Measurements from ENCODE around the gene FAM174C.
A peak's percentile ranks its signal among the peaks of the same experiment; 100 is the strongest.

- no peak for TF ChIP-seq CTCF (IDR thresholded peaks at IDR 0.05; ENCODE audit: extremely low read depth in 1 of 2, insufficient read depth in 1 of 2, low read depth in 1 of 2, low read length in 2 of 2)
- no peak for TF ChIP-seq POLR2A (IDR thresholded peaks at IDR 0.05; ENCODE audit: low read depth, low read length)
- TF ChIP-seq POLR2AphosphoS5 (IDR thresholded peaks at IDR 0.05; ENCODE audit: insufficient read depth, low read depth, low read length): peak; percentile 83
- no peak for TF ChIP-seq MYC (IDR thresholded peaks at IDR 0.05; ENCODE audit: low read depth, low read length)
- TF ChIP-seq MAX (IDR thresholded peaks at IDR 0.05; ENCODE audit: insufficient read depth, insufficient read length): no peak
- peak; percentile 88 for TF ChIP-seq FOS (IDR thresholded peaks at IDR 0.05; ENCODE audit: borderline replicate concordance, insufficient read depth, low read length)
- no peak for TF ChIP-seq EZH2 (IDR thresholded peaks at IDR 0.05; ENCODE audit: borderline replicate concordance, low read depth, low read length, severe bottlenecking)
- TF ChIP-seq JUN (IDR thresholded peaks at IDR 0.05; ENCODE audit: borderline replicate concordance, insufficient read depth, insufficient read length, low read depth): peak; percentile 84
Observed at GRCh38 chr19:1264801-1265614, 10.3 kb upstream of the FAM174C start.
